Right cardiac atrium (tissue), 5 donors: ENCODE data around the gene DCHS1. TPM values are rescaled to one million over a fixed set of nuclear protein-coding genes. Genes with fewer than 3 reads are reported as not detected.

Experiments used
- ATAC-seq, 2 donors: fragments of 200-7000 bp; cut with Tn5 transposase; one replicate each; pipeline versions ENCODE4 v1.8.0 to v1.9.1; 2020; ENCODE audit warnings: moderate library complexity in 2 of 2, mild to moderate bottlenecking in 1 of 2
- DNase-seq, 3 donors: peaks; one replicate each; pipeline ENCODE4 v3.0.0-alpha.2; 2020
- H3K27ac ChIP-seq: one replicate; pipeline ENCODE4 v1.5.1; 2013; ENCODE audit warnings: mild to moderate bottlenecking, low read length, control low read depth, moderate library complexity
- H3K27me3 ChIP-seq: one replicate; pipeline ENCODE4 v1.6.1; 2013; ENCODE audit not compliant: control insufficient read depth, insufficient read depth
- H3K4me1 ChIP-seq: one replicate; pipeline ENCODE4 v1.6.1; 2013; ENCODE audit warnings: low read length; ENCODE audit not compliant: control insufficient read depth, insufficient read depth
- H3K4me3 ChIP-seq: one replicate; pipeline ENCODE4 v1.5.1; 2013; ENCODE audit warnings: low read length, control low read depth
- H3K9me3 ChIP-seq: one replicate; pipeline ENCODE4 v1.6.1; 2013; ENCODE audit warnings: low read length; ENCODE audit not compliant: control insufficient read depth
- WGBS: extraction: QIAGEN DNeasy Blood & Tissue Kit; methylation state at CpG from one replicate; pipeline ENCODE4 v1.1.7; 2013; 5-methylcytosine and 5-hydroxymethylcytosine counted together
- intact Hi-C, 4 donors: fragments of 100-400 bp; cut with DNase I; formaldehyde crosslinking; loops; one replicate each; pipeline versions ENCODE4 v1.11.0 to v1.14.0; 2022 to 2023
- polyA plus RNA-seq: library from polyadenylated mRNA; stranded (reverse); fragments of 200-250 nt; gene quantifications from one replicate; pipeline ENCODE4 v1.2.3, GENCODE V29; 2013
- total RNA-seq, 4 donors: library from RNA; stranded (reverse); fragmentation: NEBNext Ultra II Directional; extraction: Animal tissue kit (Norgen Biotek cat#: 25700); gene quantifications; one replicate each; pipeline ENCODE4 v1.2.1, GENCODE V29; 2021
- donor health status: healthy with polysubstance abuse.
- donor health status: DM: no; HTN: yes; CAD: no.
- donor health status: DM: no; HTN: no; CAD: no.
- donor health status: DM: no; HTN: yes; CAD: no; lungs with severe emphysema.
- donor health status: DM: yes; HTN: yes; CAD: no.

The DCHS1 gene
- total and polyA plus RNA-seq, 5 donors, result 6.4 to 19.2 (median 13.2) TPM

GRCh38 chr11:6670202-6670830 lies 14.7 kb upstream of the DCHS1 start:
- 79% methylated on average over 6 of the region's 6 CpGs for WGBS
- H3K27me3 ChIP-seq, result no peaks in the 10 kb centered on the region
- H3K27ac ChIP-seq, result no peak overlapping the region
- H3K9me3 ChIP-seq, result no peaks in the 10 kb centered on the region
- no peak for ATAC-seq
- intact Hi-C loops, result no loop called here
- H3K4me3 ChIP-seq, result no peak overlapping the region
- no peak for DNase-seq
- peaks cover 2% of the 10 kb centered on the region for H3K4me1 ChIP-seq

GRCh38 chr11:6667733-6668374 lies 12.2 kb upstream of the DCHS1 start:
- WGBS, result 67% methylated on average over 3 of the region's 3 CpGs
- H3K9me3 ChIP-seq, result no peaks in the 10 kb centered on the region
- no peak overlapping the region for H3K4me3 ChIP-seq
- peaks cover 2% of the 10 kb centered on the region for H3K4me1 ChIP-seq
- H3K27me3 ChIP-seq, result no peaks in the 10 kb centered on the region
- no peak overlapping the region for H3K27ac ChIP-seq
- peak; percentile 52 to 72 for ATAC-seq
- intact Hi-C loops, result no loop called here
- no peak for DNase-seq

GRCh38 chr11:6666302-6667183 lies 10.9 kb upstream of the DCHS1 start:
- Histone ChIP-seq H3K9me3 (no peaks in the 10 kb centered on the region), H3K27me3 (no peaks in the 10 kb centered on the region), H3K4me1 (peaks cover 2% of the 10 kb centered on the region), H3K4me3 (no peak overlapping the region), H3K27ac (no peak overlapping the region)
- intact Hi-C loops, result no loop called here
- 94% methylated on average over 4 of the region's 4 CpGs for WGBS
- DNase-seq (no peak), ATAC-seq (no peak)

- Histone ChIP-seq H3K27ac (no peak overlapping the region), H3K4me1 (peaks cover 2% of the 10 kb centered on the region), H3K9me3 (no peaks in the 10 kb centered on the region), H3K4me3 (no peak overlapping the region), H3K27me3 (no peaks in the 10 kb centered on the region)
- intact Hi-C loops, result no loop called here
- 6% methylated on average over 1 of the region's 1 CpG for WGBS
- DNase-seq, result no peak
- no peak for ATAC-seq
Measured at GRCh38 chr11:6664551-6664950, 8.9 kb upstream of the DCHS1 start.

- no peak for DNase-seq
- 57% methylated on average over 3 of the region's 3 CpGs for WGBS
- intact Hi-C loops, result no loop called here
- Histone ChIP-seq H3K4me1 (peaks cover 2% of the 10 kb centered on the region), H3K4me3 (no peak overlapping the region), H3K27me3 (no peaks in the 10 kb centered on the region), H3K9me3 (no peaks in the 10 kb centered on the region), H3K27ac (no peak overlapping the region)
- ATAC-seq, result peak; percentile 67 to 81
Measured at GRCh38 chr11:6663794-6664469, 8.3 kb upstream of the DCHS1 start.

GRCh38 chr11:6660712-6661111 lies 5.1 kb upstream of the DCHS1 start:
- no peaks in the 10 kb centered on the region for H3K27me3 ChIP-seq
- ATAC-seq (no peak), DNase-seq (no peak)
- 91% methylated on average over 3 of the region's 3 CpGs for WGBS
- no peak overlapping the region for H3K27ac ChIP-seq
- H3K9me3 ChIP-seq, result no peaks in the 10 kb centered on the region
- no peak overlapping the region for H3K4me3 ChIP-seq
- H3K4me1 ChIP-seq, result no peaks in the 10 kb centered on the region
- intact Hi-C loops, result no loop called here

GRCh38 chr11:6658647-6659046 lies 3.0 kb upstream of the DCHS1 start:
- no peaks in the 10 kb centered on the region for H3K9me3 ChIP-seq
- no peaks in the 10 kb centered on the region for H3K4me1 ChIP-seq
- H3K27me3 ChIP-seq, result no peaks in the 10 kb centered on the region
- no peak overlapping the region for H3K4me3 ChIP-seq
- ATAC-seq (no peak), DNase-seq (no peak)
- intact Hi-C loops, result no loop called here
- H3K27ac ChIP-seq, result no peak overlapping the region

- intact Hi-C loops, result no loop called here
- DNase-seq (no peak), ATAC-seq (no peak)
- no peaks in the 10 kb centered on the region for H3K4me1 ChIP-seq
- H3K4me3 ChIP-seq, result no peak overlapping the region
- H3K27ac ChIP-seq, result no peak overlapping the region
- H3K27me3 ChIP-seq, result no peaks in the 10 kb centered on the region
- no peaks in the 10 kb centered on the region for H3K9me3 ChIP-seq
- 58% methylated on average over 1 of the region's 1 CpG for WGBS
Measured at GRCh38 chr11:6657346-6657745, 1.7 kb upstream of the DCHS1 start.

GRCh38 chr11:6656936-6657335 lies 1.3 kb upstream of the DCHS1 start:
- DNase-seq (no peak), ATAC-seq (no peak)
- intact Hi-C loops, result no loop called here
- Histone ChIP-seq H3K4me3 (no peak overlapping the region), H3K9me3 (no peaks in the 10 kb centered on the region), H3K4me1 (no peaks in the 10 kb centered on the region), H3K27ac (no peak overlapping the region), H3K27me3 (no peaks in the 10 kb centered on the region)
- 67% methylated on average over 5 of the region's 5 CpGs for WGBS

GRCh38 chr11:6656584-6656915 lies 941 bp upstream of the DCHS1 start:
- Histone ChIP-seq H3K4me1 (no peaks in the 10 kb centered on the region), H3K27me3 (no peaks in the 10 kb centered on the region), H3K4me3 (no peak overlapping the region), H3K27ac (no peak overlapping the region), H3K9me3 (no peaks in the 10 kb centered on the region)
- 58% methylated on average over 4 of the region's 4 CpGs for WGBS
- intact Hi-C loops, result no loop called here
- ATAC-seq, result no peak
- DNase-seq, result no peak
